Epithelial cell of esophagus (primary cell): ENCODE data around the gene ARL4A.

Experiments used
- DNase-seq: peaks from one replicate; pipeline ENCODE4 v3.0.0; 2010; ENCODE audit warnings: low read depth
- H3K4me3 ChIP-seq: 2 replicates; pipeline ENCODE4 v1.5.1; 2011; ENCODE audit warnings: mild to moderate bottlenecking, low read length, control low read depth
- CTCF ChIP-seq: IDR thresholded peaks from 2 replicates; pipeline ENCODE4 v1.5.1; 2011; ENCODE audit warnings: low read depth, mild to moderate bottlenecking, low read length, control low read depth, inconsistent platforms; ENCODE audit not compliant: insufficient read depth; ENCODE audit errors: missing control alignments

The ARL4A gene

GRCh38 chr7:12737373-12737772, 49.9 kb downstream of the ARL4A start:
- TF ChIP-seq CTCF, result no peak
- no peak for DNase-seq
- H3K4me3 ChIP-seq, result no peak overlapping the region

GRCh38 chr7:12737836-12738235, 50.4 kb downstream of the ARL4A start:
- TF ChIP-seq CTCF, result no peak
- DNase-seq, result no peak
- H3K4me3 ChIP-seq, result no peak overlapping the region

- peak; percentile 45 for DNase-seq
- no peak for TF ChIP-seq CTCF
- no peak overlapping the region for H3K4me3 ChIP-seq
These were observed 51.2 kb downstream of the ARL4A start for GRCh38 chr7:12738665-12739064.
